Endothelial cell of umbilical vein (primary cell): ENCODE results near the gene KDM4C. TPM values are rescaled to one million over a fixed set of nuclear protein-coding genes. Genes with fewer than 3 reads are reported as not detected.

Experiments used
- BruUV-seq: library from RNA; stranded (reverse); fragments of 400-500 nt; replicated peaks from 2 replicates; lab custom pipeline; 2021; lab: Mats Ljungman, UMichigan
- CTCF ChIA-PET: fragments of 300-600, 350-600 bp; sonication (Branson Sonifier 250); formaldehyde crosslinking; loops from one replicate; lab custom pipeline; 2021; ENCODE audit warnings: antibody characterized with exemption, inconsistent platforms; lab: Charles Lee
- POLR2A ChIA-PET: fragments of 300-600, 350-600 bp; sonication (Branson Sonifier 250); formaldehyde crosslinking; loops from one replicate; lab custom pipeline; 2021; ENCODE audit warnings: antibody characterized with exemption, inconsistent platforms; lab: Charles Lee
- DNase-seq: peaks from one replicate; pipeline ENCODE4 v3.0.0-alpha.2; 2011; ENCODE audit warnings: low read depth, low spot score
- FAIRE-seq: peaks from 2 replicates; lab custom pipeline; 2011; peaks lifted over from hg19 to GRCh38; lab: Jason Lieb, UNC
- H2AFZ ChIP-seq: 2 replicates; pipeline ENCODE4 v1.6.0; 2012; ENCODE audit warnings: low read depth, low read length, control low read depth, inconsistent platforms
- H3K27ac ChIP-seq: 2 replicates; pipeline ENCODE4 v1.5.1; 2011; ENCODE audit warnings: low read depth, mild to moderate bottlenecking, control low read depth, low read length, moderate library complexity; ENCODE audit not compliant: insufficient read depth
- H3K27me3 ChIP-seq, 2 experiments: 2 replicates each; pipeline versions ENCODE4 v1.6.0 to v1.6.1; 2011; ENCODE audit warnings: low read length in 2 of 2, mixed read lengths in 1 of 2; ENCODE audit not compliant: control insufficient read depth in 2 of 2, insufficient read depth in 2 of 2
- H3K36me3 ChIP-seq, 2 experiments: 2 replicates in 1 of 2; 3 replicates in 1 of 2; pipeline ENCODE4 v1.5.1; 2011; ENCODE audit warnings: low read length in 2 of 2, mild to moderate bottlenecking in 1 of 2, moderate library complexity in 1 of 2; ENCODE audit not compliant: control insufficient read depth in 2 of 2, insufficient read depth in 2 of 2; ENCODE audit errors: extremely low read depth in 1 of 2
- H3K4me1 ChIP-seq: 3 replicates; pipeline ENCODE4 v1.5.1; 2011; ENCODE audit warnings: mild to moderate bottlenecking, low read length; ENCODE audit not compliant: control insufficient read depth, insufficient read depth; ENCODE audit errors: extremely low read depth
- H3K4me2 ChIP-seq: 2 replicates; pipeline ENCODE4 v1.6.1; 2011; ENCODE audit warnings: low read length, control low read depth, mixed read lengths; ENCODE audit not compliant: insufficient read depth
- H3K4me3 ChIP-seq, 3 experiments: fragments of 200-600 bp in 1 of 3; sonication (generic), shearing (Covaris generic) in 1 of 3; replicated peaks in 1 of 3; 2 replicates each; pipeline ENCODE4 v1.5.1; 2011 to 2016; ENCODE audit warnings: control low read depth in 3 of 3, low read length in 3 of 3, mild to moderate bottlenecking in 2 of 3, inconsistent platforms in 1 of 3, low read depth in 1 of 3, moderate library complexity in 1 of 3; ENCODE audit not compliant: insufficient read depth in 1 of 3
- H3K79me2 ChIP-seq: 2 replicates; pipeline ENCODE4 v1.6.0; 2012; ENCODE audit warnings: low read length, inconsistent platforms; ENCODE audit not compliant: control insufficient read depth, insufficient read depth
- H3K9ac ChIP-seq: replicated peaks from 2 replicates; pipeline ENCODE3; 2011; ENCODE audit warnings: low read length, control low read depth; ENCODE audit not compliant: insufficient read depth; ENCODE audit errors: extremely low read depth
- H3K9me1 ChIP-seq: replicated peaks from 3 replicates; pipeline ENCODE4 v1.6.0; 2011; ENCODE audit warnings: mild to moderate bottlenecking, low read length; ENCODE audit not compliant: control insufficient read depth, insufficient read depth; ENCODE audit errors: extremely low read depth
- H3K9me3 ChIP-seq: replicated peaks from 2 replicates; pipeline ENCODE4 v1.5.1; 2012; ENCODE audit warnings: low read length, inconsistent platforms; ENCODE audit not compliant: control insufficient read depth, insufficient read depth
- H4K20me1 ChIP-seq: replicated peaks from 2 replicates; pipeline ENCODE3; 2011; ENCODE audit warnings: mild to moderate bottlenecking, low read length; ENCODE audit not compliant: control insufficient read depth, insufficient read depth; ENCODE audit errors: extremely low read depth
- EZH2 ChIP-seq: IDR thresholded peaks from 2 replicates; pipeline ENCODE4 v1.6.1; 2012; ENCODE audit warnings: borderline replicate concordance, low read depth, mild to moderate bottlenecking, moderate library complexity, low read length, inconsistent platforms; ENCODE audit not compliant: severe bottlenecking
- FOS ChIP-seq: IDR thresholded peaks from 2 replicates; pipeline ENCODE4 v1.6.1; 2011; ENCODE audit warnings: mild to moderate bottlenecking, low read length, moderate library complexity, borderline replicate concordance; ENCODE audit not compliant: insufficient read depth
- GATA2 ChIP-seq: IDR thresholded peaks from 2 replicates; pipeline ENCODE4 v1.7.0; 2011; ENCODE audit warnings: low read depth, mild to moderate bottlenecking, moderate library complexity, mixed read lengths, low read length; ENCODE audit not compliant: insufficient read length, insufficient read depth
- JUN ChIP-seq: IDR thresholded peaks from 2 replicates; pipeline ENCODE4 v1.6.1; 2011; ENCODE audit warnings: borderline replicate concordance, low read depth; ENCODE audit not compliant: insufficient read length, insufficient read depth
- MAX ChIP-seq: IDR thresholded peaks from 2 replicates; pipeline ENCODE4 v1.6.1; 2011; ENCODE audit not compliant: insufficient read depth, insufficient read length
- MYC ChIP-seq: IDR thresholded peaks from one replicate; pipeline ENCODE4 v1.6.1; 2011; ENCODE audit warnings: mild to moderate bottlenecking, low read depth, low read length
- POLR2A ChIP-seq: IDR thresholded peaks from 2 replicates; pipeline ENCODE4 v1.6.1; 2012; ENCODE audit warnings: low read depth, mild to moderate bottlenecking, control low read depth, low read length
- POLR2AphosphoS5 ChIP-seq: IDR thresholded peaks from 2 replicates; pipeline ENCODE4 v1.6.1; 2012; ENCODE audit warnings: low read depth, mild to moderate bottlenecking, control low read depth, low read length, moderate library complexity; ENCODE audit not compliant: insufficient read depth
- dilution Hi-C: fragments of 300-500 bp; cut with MboI; formaldehyde crosslinking; loops from one replicate; pipeline ENCODE4 v1.15.0; 2019; ENCODE audit warnings: low sequenced_read_pairs; ENCODE audit not compliant: extremely low pct_ligation_motif_present
- intact Hi-C: fragments of 100-400 bp; cut with micrococcal nuclease; formaldehyde crosslinking; loops from one replicate; pipeline ENCODE4 v1.10.0; 2022
- polyA plus RNA-seq, 4 experiments: library from polyadenylated mRNA; depleted of rRNA in 3 of 4; stranded (reverse) in 3 of 4; unstranded in 1 of 4; fragments of >200 nt; gene quantifications; 2 replicates each; pipeline versions ENCODE4 v1.2.1 to v1.2.3, GENCODE V29; 2011 to 2012; ENCODE audit warnings: missing spikeins in 1 of 4
- total RNA-seq: library from RNA; stranded (reverse); gene quantifications from 2 replicates; pipeline ENCODE4 v1.2.3, GENCODE V29; 2021
- TF ChIP-seq, protein P1 (sequence below), 2 donors: IDR thresholded peaks; 1 replicate in 1 of 2; 2 replicates in 1 of 2; pipeline ENCODE4 v1.5.1; 2011; ENCODE audit warnings: low read length in 2 of 2, mild to moderate bottlenecking in 2 of 2, moderate library complexity in 2 of 2, control low read depth in 1 of 2, inconsistent platforms in 1 of 2, low read depth in 1 of 2; ENCODE audit not compliant: insufficient read depth in 1 of 2; ENCODE audit errors: extremely low read depth in 1 of 2

KDM4C gene
- total and polyA plus RNA-seq, 2 donors (not counting 3 experiments of a cell fraction or from before 2014, with no cell fraction given): 5.4 to 15.0 TPM

DNA sequence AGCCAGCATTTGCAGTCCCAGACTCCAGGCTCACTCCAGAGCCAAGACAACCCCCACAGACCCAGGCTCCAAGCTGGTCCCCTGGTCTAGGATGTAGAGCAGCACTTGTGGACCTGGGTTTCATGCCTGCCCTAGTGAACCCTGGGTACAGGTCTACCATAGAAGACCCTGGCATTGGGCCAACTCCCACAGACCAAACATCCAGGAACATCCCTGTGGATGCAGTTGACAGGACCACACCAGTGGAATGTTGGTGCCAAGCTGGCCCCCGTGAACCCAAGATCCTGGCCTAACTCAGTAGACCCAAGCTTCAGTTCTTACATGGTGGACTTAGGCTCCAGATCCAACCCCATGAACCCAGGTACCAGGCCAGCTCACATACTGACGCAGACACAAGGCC is 250.6 kb downstream of the KDM4C start:
- Histone ChIP-seq H2AFZ (no peak overlapping the region), H3K27ac (no peak overlapping the region), H4K20me1 (no peaks in the 10 kb centered on the region), H3K9ac (no peak overlapping the region), H3K27me3 (no peaks in the 10 kb centered on the region), H3K4me1 (peaks cover 7% of the 10 kb centered on the region), H3K4me3 (no peak overlapping the region), H3K79me2 (no peaks in the 10 kb centered on the region), H3K9me3 (no peaks in the 10 kb centered on the region), H3K9me1 (no peaks in the 10 kb centered on the region), H3K4me2 (no peak overlapping the region), H3K36me3 (peaks cover 0 to 4% of the 10 kb centered on the region in 2 experiments)
- ChIA-PET POLR2A (no interaction called here), CTCF (no interaction called here)
- DNase-seq (no peak), FAIRE-seq (no peak)
- intact Hi-C loops (no loop called here), dilution Hi-C loops (no loop called here)
- no TSS peak for BruUV-seq
- TF ChIP-seq FOS (no peak), POLR2A (no peak), MAX (no peak), GATA2 (no peak)

GRCh38 chr9:7009065-7009464 is 251.3 kb downstream of the KDM4C start:
- CTCF ChIA-PET: no interaction called here

More at GRCh38 chr9:7009065-7009464, 251.3 kb downstream of the KDM4C start:
- Histone ChIP-seq H3K4me3 (no peak overlapping the region), H3K27ac (no peak overlapping the region), H3K36me3 (peaks cover 0 to 4% of the 10 kb centered on the region in 2 experiments), H3K9ac (no peak overlapping the region), H3K4me2 (no peak overlapping the region), H3K27me3 (no peaks in the 10 kb centered on the region), H3K9me1 (no peaks in the 10 kb centered on the region), H3K9me3 (no peaks in the 10 kb centered on the region), H3K79me2 (no peaks in the 10 kb centered on the region), H2AFZ (no peak overlapping the region), H3K4me1 (peaks cover 7% of the 10 kb centered on the region), H4K20me1 (no peaks in the 10 kb centered on the region)
- no peak for TF ChIP-seq EZH2
- no peak for TF ChIP-seq FOS
- no peak for TF ChIP-seq POLR2A
- no peak for TF ChIP-seq GATA2
- TF ChIP-seq JUN: no peak
- no peak for TF ChIP-seq POLR2AphosphoS5
- TF ChIP-seq MYC: no peak
- no peak for TF ChIP-seq MAX
- TF ChIP-seq, protein P1, sequence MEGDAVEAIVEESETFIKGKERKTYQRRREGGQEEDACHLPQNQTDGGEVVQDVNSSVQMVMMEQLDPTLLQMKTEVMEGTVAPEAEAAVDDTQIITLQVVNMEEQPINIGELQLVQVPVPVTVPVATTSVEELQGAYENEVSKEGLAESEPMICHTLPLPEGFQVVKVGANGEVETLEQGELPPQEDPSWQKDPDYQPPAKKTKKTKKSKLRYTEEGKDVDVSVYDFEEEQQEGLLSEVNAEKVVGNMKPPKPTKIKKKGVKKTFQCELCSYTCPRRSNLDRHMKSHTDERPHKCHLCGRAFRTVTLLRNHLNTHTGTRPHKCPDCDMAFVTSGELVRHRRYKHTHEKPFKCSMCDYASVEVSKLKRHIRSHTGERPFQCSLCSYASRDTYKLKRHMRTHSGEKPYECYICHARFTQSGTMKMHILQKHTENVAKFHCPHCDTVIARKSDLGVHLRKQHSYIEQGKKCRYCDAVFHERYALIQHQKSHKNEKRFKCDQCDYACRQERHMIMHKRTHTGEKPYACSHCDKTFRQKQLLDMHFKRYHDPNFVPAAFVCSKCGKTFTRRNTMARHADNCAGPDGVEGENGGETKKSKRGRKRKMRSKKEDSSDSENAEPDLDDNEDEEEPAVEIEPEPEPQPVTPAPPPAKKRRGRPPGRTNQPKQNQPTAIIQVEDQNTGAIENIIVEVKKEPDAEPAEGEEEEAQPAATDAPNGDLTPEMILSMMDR (IDR thresholded peaks at IDR 0.05; ENCODE audit: extremely low read depth in 1 of 2, insufficient read depth in 1 of 2, low read depth in 1 of 2, low read length in 2 of 2): no peak
- POLR2A ChIA-PET: no interaction called here
- intact Hi-C loops: no loop called here
- DNase-seq (no peak), FAIRE-seq (no peak)
- BruUV-seq: no TSS peak
- dilution Hi-C loops: no loop called here
